Cerebellar cortex (tissue), 1 donor: ENCODE results near the gene POLE.

Experiments
- DNase-seq: peaks from one replicate; pipeline ENCODE4 v3.0.0-alpha.2; 2015; ENCODE audit warnings: low spot score

The POLE gene

DNA sequence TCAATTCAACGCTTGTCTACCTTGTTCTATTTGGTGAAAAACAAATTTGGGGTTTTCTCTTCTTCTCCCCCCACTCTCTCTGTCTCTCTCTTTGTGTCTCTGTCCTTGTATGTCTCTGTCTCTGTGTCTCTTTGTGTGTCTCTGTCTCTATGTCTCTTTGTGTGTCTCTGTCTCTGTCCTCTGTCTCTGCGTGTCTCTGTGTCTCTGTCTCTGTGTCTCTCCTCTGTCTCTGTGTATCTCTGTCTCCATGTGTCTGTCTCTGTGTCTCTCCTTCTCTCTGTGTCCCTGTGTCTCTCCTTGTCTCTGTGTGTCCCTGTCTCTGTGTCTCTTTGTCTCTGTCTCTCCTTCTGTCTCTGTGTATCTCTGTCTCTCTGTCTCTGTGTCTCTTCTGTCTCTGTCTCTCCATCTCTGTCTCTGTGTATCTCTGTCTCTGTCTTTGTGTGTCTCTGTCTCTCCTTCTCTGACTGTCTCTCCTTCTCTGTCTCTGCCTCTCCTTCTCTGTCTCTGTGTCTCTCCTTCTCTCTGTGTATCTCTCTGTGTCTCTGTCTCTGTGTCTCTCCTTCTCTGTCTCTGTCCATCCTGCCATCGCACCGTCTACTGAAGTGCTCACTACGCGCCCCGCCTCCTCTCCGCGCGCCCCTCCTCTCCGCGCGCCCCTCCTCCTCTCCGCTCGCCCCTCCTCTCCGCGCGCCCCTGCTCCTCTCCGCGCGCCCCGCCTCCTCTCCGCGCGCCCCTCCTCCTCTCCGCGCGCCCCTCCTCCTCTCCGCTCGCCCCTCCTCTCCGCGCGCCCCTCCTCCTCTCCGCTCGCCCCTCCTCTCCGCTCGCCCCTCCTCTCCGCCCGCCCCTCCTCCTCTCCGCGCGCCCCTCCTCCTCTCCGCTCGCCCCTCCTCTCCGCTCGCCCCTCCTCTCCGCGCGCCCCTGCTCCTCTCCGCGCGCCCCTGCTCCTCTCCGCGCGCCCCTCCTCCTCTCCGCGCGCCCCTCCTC is 89.5 kb downstream of the POLE start:
- DNase-seq = peak; percentile 34

DNA sequence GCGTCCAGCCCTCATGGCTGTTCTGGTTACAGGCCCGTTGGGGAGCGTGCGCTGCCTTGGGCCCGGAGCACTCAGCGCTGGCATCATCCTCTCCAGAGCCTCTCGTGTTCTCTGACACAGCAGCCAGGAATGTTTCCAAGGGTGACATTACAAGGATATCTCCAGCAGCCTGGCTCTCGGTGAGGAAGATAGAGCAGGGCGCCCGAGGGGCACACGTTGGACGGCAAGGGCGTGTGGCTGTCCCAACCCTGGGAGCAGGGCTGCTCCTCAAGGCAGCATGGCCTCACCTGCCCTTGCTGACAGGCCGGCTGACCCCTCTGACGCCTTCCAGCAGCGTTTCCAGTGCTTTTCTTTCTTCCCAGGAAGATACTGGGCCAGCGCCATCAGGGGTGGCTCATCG is 91.1 kb downstream of the POLE start:
- peak; percentile 50 for DNase-seq

GRCh38 chr12:132595183-132595582 is 92.0 kb downstream of the POLE start:
- no peak for DNase-seq

- peak; percentile 99 for DNase-seq
Measured at GRCh38 chr12:132593938-132594358, 93.2 kb downstream of the POLE start.

- DNase-seq = no peak
Measured at GRCh38 chr12:132593521-132593920, 93.6 kb downstream of the POLE start.

DNA sequence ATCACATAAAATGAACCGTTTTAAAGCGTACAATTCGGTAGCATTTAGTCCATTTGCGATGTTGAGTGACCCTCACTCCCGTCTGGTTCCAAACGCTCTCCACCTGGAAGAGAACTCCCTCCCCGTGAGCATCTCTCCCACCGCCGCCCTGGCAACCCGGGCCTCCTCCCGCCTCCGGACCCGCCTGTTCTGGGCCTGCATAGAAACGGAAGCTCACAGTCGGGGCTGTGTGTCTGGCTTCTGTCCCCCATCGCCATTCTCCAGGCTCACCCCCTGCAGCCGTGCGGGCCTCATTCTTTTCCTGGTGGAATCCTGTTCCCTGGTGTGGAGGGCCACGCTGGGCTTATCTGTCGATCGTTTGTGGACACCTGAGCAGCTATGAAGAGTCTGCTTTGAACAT is 94.1 kb downstream of the POLE start:
- no peak for DNase-seq

GRCh38 chr12:132592282-132592970 is 94.7 kb downstream of the POLE start:
- no peak for DNase-seq

DNA sequence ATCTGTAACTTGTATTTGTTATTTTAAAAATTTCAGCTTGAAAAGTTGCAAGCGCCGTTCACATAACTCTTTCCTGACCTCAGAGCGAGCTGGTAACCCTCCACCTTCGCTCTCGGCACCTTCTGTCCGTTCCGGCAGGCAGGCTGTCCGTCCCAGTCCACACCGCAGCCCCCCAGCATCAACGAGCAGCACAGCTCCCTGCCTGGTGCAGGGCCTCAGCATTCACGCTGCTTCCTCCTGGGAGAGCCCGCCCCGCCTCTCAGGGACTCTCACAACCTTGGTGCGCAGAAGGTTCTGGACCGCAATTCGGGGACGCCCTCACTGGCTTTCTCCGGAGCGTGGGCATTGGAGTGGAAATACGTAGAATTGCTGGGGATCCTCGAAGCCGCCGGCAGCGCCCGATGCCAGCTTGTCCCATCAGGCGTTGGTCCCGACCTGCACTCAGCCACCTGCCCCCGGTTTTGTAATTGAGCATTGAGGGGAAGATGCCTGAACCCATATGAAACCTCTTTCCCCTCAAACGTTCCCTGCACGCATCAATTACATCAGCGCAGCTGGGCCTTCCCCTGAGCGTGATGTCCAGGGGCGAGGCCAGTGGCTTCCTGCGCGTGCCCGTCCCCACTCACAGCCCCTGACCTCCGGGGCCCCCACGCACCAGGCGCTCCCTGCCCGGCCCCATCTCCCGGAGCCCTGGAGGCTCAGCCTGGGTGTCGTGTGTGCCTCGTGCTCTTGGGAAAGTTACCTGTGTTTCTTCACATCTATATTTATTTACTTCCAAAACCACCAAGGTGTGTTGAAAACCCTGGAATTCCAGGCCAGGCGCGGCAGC is 95.8 kb downstream of the POLE start:
- DNase-seq = no peak

GRCh38 chr12:132588821-132589669 is 98.1 kb downstream of the POLE start:
- no peak for DNase-seq

- no peak for DNase-seq
Measured at GRCh38 chr12:132588319-132588718, 98.8 kb downstream of the POLE start.

DNA sequence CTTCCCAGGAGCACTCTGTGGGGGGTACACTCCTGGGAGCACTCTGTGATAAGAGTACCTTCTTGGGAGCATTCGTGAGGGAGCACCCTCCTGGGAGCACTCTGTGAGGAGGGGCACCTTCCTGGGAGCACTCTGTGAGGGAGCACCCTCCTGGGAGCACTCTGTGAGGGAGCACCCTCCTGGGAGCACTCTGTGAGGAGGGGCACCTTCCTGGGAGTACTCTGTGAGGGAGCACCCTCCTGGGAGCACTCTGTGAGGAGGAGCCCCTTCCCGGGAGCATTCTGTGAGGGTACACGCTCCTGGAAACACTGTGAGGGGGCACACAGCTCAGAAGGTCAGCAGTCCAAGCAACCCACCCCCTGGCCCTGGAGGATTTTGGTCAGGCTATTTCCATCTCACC is 99.4 kb downstream of the POLE start:
- DNase-seq = no peak

- DNase-seq = no peak
Measured at GRCh38 chr12:132586929-132587328, 100.2 kb downstream of the POLE start.

DNA sequence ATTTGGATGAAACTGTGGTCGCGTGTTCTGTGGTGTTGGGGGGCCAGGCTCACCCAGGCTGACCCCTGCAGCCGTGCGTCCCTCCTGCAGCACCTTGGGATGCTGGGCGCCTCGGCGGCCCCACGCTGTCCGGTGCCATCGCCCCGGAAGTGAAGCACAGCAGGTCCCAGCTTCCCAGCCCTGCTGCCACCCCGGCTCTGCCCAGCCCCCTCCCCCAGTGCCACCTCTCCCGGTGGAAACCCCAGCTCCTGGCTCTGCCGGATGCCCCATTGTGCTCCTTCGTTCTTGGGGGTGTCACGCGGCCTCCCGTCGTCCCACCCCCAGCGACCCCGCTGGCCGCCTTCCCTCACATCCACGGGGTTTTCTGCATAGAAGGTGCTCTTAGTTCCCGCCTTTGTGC is 102.0 kb downstream of the POLE start:
- no peak for DNase-seq

DNA sequence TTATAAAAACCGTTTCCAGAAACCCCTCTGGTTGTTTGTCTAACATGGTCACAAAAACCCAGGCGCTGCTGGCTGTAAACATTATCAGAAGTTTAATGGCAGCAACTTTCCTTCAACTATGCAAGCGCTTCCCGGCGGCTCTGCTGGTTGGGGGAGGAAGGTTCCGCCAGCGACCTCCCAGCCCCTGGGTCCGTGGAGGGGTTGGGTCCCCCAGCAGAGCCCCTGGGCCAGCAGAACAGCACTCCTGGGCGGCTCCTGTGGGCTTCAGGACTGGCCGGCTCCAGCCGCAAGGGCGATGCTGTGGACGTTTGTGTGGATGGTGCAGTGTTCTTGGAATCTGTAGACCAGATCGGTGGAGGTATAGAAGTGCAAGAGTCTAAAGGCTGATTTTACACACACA is 102.7 kb downstream of the POLE start:
- no peak for DNase-seq

DNA sequence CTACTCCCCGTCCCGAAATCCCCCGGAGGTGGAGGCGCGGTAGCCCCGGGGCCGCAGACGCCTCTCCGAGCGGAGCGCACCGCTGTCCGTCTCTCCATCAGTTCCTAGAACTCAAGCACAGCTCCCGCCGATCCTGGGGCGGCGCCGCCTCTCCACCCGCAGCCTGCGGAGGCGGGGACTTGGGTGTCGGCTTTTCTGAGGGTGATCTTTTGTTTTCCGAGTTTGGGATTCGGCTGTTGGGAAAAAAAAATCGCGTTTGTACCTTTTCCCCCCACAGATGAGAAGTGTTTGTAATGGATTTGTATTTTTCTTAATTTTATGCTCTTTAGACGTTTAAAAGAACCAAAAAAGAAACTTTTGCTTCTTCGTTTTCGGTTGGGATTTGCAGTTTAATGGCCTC is 103.4 kb downstream of the POLE start:
- no peak for DNase-seq

GRCh38 chr12:132583411-132583710 is 103.8 kb downstream of the POLE start:
- no peak for DNase-seq

DNA sequence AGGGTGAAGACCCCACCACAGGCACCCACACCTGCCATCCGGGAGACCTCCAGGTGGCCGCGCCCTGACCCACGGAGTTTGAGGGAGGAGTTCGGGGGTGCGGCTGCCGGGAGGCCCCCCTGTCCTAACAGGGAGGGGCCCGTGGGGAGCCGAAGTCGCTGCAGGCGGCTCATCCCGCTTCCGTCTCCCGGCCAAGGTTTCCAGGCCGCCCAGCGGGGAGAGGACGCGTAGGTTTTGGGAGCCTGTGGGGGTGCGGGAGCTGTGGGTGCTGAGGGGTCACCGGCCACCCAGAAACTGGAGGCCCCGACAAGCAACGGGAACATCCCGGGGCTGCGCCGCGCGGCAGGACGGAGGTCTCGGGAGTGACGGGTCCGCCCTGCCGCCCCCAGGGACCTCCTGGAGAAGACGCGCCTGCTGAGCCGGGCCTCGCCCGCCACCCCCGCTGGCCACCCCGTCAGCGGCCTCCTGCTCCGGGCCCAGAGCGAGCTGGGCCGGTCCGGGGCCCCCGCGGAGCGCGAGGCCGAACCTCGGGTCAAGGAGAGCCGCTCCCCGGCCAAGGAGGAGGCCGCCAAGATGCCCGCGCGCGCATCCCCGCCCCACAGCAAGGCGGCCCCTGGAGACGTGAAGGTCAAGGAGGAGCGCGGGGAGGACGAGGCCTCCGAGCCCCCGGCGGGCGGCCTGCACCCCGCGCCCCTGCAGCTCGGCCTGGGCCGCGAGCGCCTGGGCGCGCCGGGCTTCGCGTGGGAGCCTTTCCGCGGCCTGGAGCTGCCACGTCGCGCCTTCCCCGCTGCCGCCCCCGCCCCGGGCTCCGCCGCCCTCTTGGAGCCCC is 104.3 kb downstream of the POLE start:
- no peak for DNase-seq

DNA sequence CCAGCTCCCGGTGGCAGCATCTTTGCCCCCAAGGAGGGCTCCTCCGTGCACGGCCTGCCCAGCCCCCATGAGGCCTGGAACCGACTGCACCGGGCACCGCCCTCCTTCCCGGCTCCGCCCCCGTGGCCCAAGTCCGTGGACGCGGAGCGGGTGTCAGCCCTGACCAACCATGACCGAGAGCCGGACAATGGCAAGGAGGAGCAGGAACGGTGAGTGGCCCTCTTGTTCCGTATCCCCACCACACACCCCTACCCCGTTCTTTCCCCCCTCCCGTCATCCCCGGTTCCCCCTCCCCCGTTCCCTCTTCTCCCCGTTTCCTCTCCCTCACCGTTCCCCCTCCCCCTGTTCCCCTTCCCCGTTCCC is 105.1 kb downstream of the POLE start:
- DNase-seq = no peak

- no peak for DNase-seq
Measured at GRCh38 chr12:132581348-132582057, 105.6 kb downstream of the POLE start.

- DNase-seq = no peak
Measured at GRCh38 chr12:132580701-132581292, 106.3 kb downstream of the POLE start.
